GM19328 (cell line): ENCODE results near the gene USP25.

ENCODE experiments used
- ATAC-seq: cut with Tn5 transposase; IDR thresholded peaks from one replicate; pipeline ENCODE4 v1.9.1; 2021; ENCODE audit warnings: mild to moderate bottlenecking, moderate library complexity; ENCODE audit not compliant: unreplicated experiment

USP25 gene, protein sequence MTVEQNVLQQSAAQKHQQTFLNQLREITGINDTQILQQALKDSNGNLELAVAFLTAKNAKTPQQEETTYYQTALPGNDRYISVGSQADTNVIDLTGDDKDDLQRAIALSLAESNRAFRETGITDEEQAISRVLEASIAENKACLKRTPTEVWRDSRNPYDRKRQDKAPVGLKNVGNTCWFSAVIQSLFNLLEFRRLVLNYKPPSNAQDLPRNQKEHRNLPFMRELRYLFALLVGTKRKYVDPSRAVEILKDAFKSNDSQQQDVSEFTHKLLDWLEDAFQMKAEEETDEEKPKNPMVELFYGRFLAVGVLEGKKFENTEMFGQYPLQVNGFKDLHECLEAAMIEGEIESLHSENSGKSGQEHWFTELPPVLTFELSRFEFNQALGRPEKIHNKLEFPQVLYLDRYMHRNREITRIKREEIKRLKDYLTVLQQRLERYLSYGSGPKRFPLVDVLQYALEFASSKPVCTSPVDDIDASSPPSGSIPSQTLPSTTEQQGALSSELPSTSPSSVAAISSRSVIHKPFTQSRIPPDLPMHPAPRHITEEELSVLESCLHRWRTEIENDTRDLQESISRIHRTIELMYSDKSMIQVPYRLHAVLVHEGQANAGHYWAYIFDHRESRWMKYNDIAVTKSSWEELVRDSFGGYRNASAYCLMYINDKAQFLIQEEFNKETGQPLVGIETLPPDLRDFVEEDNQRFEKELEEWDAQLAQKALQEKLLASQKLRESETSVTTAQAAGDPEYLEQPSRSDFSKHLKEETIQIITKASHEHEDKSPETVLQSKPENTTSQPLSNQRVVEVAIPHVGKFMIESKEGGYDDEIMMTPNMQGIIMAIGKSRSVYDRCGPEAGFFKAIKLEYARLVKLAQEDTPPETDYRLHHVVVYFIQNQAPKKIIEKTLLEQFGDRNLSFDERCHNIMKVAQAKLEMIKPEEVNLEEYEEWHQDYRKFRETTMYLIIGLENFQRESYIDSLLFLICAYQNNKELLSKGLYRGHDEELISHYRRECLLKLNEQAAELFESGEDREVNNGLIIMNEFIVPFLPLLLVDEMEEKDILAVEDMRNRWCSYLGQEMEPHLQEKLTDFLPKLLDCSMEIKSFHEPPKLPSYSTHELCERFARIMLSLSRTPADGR

GRCh38 chr21:15729674-15730483 lies at the start of gene USP25:
Gene USP25 (plus strand): TSS chr21:15729982. CDS start chr21:15730394, 412 bp downstream.
- peak; percentile 79 for ATAC-seq

- no peak for ATAC-seq
Measured at GRCh38 chr21:15682186-15682895, 47.4 kb upstream of the USP25 start.

- no peak for ATAC-seq
Measured at GRCh38 chr21:15682977-15683376, 46.8 kb upstream of the USP25 start.

DNA sequence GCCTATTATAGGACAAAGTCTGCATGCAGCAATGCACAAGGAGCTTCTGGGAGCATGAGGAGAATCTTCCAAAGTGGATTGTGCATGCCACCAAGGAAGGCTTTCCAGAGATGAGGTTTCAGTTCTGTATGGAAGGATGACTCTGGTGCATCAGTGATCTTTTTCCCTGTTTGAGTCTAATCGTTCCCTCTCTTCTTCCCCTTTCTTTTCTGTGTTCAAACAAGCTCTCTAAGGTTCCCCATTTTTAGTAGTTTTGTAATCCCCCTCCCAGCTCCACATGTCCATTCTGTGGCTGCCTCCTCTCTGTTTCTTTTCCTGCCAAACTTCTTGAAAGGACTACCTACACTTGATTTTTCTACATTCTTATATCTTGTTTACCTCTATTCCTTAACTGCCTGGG lies 43.3 kb upstream of the USP25 start:
- ATAC-seq = no peak

GRCh38 chr21:15687208-15687607 lies 42.6 kb upstream of the USP25 start:
- ATAC-seq = no peak

- no peak for ATAC-seq
Measured at GRCh38 chr21:15688016-15688415, 41.8 kb upstream of the USP25 start.

DNA sequence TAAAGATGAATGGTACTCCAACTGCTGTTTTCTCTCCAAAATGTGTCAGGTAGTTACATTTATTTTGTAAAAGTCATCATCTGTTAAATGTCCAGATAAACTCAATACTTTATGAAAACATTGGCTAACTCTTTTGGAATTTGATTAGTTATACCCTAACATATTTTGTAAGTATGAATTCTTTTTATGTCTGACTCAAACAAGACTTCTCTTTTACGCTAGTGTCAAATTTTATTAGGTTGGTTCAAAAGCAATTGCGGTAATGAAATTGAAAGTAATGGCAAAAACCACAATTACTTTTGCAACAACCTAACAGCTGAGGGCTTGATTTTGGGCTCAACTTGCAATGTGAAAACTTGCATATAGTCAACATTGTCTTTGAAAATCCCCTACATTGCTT lies 41.0 kb upstream of the USP25 start:
- no peak for ATAC-seq

DNA sequence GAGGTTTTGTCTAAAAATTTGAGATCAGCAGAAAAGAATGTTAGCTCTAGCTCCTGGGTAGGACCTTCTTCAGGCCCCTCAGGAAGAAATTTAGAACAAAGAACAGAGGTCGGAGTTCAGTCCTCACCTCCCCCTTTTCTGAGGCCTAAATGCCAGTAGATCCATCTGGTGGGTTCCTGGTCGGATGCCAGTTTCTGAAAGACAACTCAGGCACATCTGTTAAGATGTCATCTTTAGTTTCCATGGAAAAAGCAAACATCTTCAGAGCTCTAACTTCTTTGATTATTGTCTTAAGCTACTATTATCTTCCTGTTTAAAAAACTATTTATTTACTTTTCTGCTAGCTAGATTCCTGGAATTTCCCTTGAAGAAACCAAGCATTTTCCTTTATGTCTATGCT lies 37.1 kb upstream of the USP25 start:
- no peak for ATAC-seq

- no peak for ATAC-seq
Measured at GRCh38 chr21:15695241-15695640, 34.5 kb upstream of the USP25 start.

- no peak for ATAC-seq
Measured at GRCh38 chr21:15701830-15702229, 28.0 kb upstream of the USP25 start.

DNA sequence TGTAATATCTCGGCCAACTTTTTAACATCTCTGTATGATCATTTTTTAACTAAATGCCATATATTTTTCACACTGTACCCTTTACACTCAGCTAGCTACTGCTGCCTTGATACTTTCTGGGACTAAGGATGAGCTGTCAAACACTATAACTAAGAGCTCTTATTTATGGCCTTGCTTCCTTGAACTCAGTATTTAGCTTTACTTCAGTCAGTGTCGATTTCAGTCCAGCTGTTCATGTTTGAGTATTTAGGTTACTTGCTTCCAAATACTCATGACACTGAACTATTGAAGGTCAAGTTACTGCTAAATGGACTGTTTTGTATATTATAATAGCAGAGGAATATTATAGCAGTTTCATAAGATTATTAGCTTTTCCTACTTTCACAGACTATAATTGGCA lies 25.9 kb upstream of the USP25 start:
- ATAC-seq = no peak

GRCh38 chr21:15706696-15707095 lies 23.1 kb upstream of the USP25 start:
- no peak for ATAC-seq

GRCh38 chr21:15713412-15713811 lies 16.4 kb upstream of the USP25 start:
- no peak for ATAC-seq

GRCh38 chr21:15718711-15719110 lies 11.1 kb upstream of the USP25 start:
- no peak for ATAC-seq

GRCh38 chr21:15719976-15720375 lies 9.8 kb upstream of the USP25 start:
- no peak for ATAC-seq

- ATAC-seq = no peak
Measured at GRCh38 chr21:15722591-15723324, 7.0 kb upstream of the USP25 start.

DNA sequence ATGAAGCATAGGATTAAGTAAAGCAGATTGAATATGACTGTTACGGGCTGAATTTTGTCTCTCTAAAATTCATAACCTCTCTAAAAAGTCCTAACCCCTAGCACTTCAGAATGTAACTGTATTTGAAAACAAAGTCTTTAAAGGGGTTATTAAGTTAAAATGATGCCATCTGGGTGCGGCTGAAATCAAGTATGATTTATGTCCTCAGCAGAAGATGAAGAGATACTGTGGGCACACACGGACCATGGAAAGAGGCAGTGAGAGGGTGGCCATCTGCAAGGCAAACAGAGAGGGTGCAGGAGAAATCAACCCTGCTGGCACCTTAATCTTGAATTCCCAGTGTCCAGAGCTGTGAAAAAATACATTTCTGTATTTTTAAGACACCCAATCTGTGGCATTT lies 3.8 kb upstream of the USP25 start:
- no peak for ATAC-seq

GRCh38 chr21:15728046-15728445 lies 1.7 kb upstream of the USP25 start:
- no peak for ATAC-seq

GRCh38 chr21:15729346-15729673 lies 472 bp upstream of the USP25 start:
- no peak for ATAC-seq
